Testis (tissue), 2 donors: ENCODE results near the gene CHIA.
"Not testable (repeated sequence)": the region's sequence is repeated elsewhere in the genome, so short reads cannot be mapped to it uniquely, and the experiment has no call there.

Source experiments
- CTCF ChIP-seq, 3 experiments: fragments of 450-650 bp in 2 of 3; fragments of 200-600 bp in 1 of 3; sonication (generic) in 1 of 3; IDR thresholded peaks; one replicate each; pipeline ENCODE4 v1.5.1; 2016 to 2019; ENCODE audit warnings: antibody characterized with exemption in 3 of 3, mild to moderate bottlenecking in 2 of 3, moderate library complexity in 1 of 3
- POLR2A ChIP-seq: fragments of 450-650 bp; IDR thresholded peaks from one replicate; pipeline ENCODE4 v1.6.1; 2017; ENCODE audit warnings: antibody characterized with exemption, mild to moderate bottlenecking, moderate library complexity

DNA sequence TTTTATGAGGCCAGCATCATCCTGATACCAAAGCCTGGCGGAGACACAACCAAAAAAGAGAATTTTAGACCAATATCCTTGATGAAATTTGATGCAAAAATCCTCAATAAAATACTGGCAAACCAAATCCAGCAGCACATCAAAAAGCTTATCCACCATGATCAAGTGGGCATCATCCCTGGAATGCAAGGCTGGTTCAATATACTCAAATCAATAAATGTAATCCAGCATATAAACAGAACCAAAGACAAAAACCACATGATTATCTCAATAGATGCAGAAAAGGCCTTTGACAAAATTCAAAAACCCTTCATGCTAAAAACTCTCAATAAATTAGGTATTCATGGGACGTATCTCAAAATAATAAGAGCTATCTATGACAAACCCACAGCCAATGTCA lies 48.2 kb downstream of the CHIA start:
- TF ChIP-seq POLR2A; CTCF (IDR thresholded peaks at IDR 0.05): not testable (repeated sequence)
